ENCODE data around the gene KRT23.

- TF ChIP-seq CTCF (conservative IDR thresholded peaks at IDR 0.05) = no peak
- no peak for TF ChIP-seq EZH2 (IDR thresholded peaks at IDR 0.05; ENCODE audit: low read depth)
These were observed 40.5 kb downstream of the KRT23 start for GRCh38 chr17:40896916-40897455.
